H9 (cell line): ENCODE measurements around the gene PTGER4. TPM values are rescaled to one million over a fixed set of nuclear protein-coding genes. Genes with fewer than 3 reads are reported as not detected.

Source experiments
- DNase-seq: peaks from one replicate; pipeline ENCODE4 v3.0.0-alpha.2; 2017
- H2AFZ ChIP-seq: one replicate; pipeline ENCODE4 v1.6.1; 2013; ENCODE audit warnings: mild to moderate bottlenecking, low read length, control low read depth, moderate library complexity
- H2AK5ac ChIP-seq: 2 replicates; pipeline ENCODE4 v1.6.1; 2013; ENCODE audit warnings: low read length, control low read depth, mixed read lengths; ENCODE audit not compliant: insufficient read length
- H2BK120ac ChIP-seq: one replicate; pipeline ENCODE4 v1.6.1; 2013; ENCODE audit warnings: low read depth, mild to moderate bottlenecking, low read length, control low read depth, inconsistent platforms; ENCODE audit not compliant: poor library complexity, severe bottlenecking
- H2BK12ac ChIP-seq: 2 replicates; pipeline ENCODE4 v1.6.1; 2013; ENCODE audit warnings: low read length, control low read depth, mixed read lengths, low read depth; ENCODE audit not compliant: insufficient read length
- H2BK15ac ChIP-seq: 2 replicates; pipeline ENCODE4 v1.6.1; 2013; ENCODE audit warnings: low read depth, low read length, control low read depth
- H2BK20ac ChIP-seq: one replicate; pipeline ENCODE4 v1.6.1; 2013; ENCODE audit warnings: low read depth, mild to moderate bottlenecking, low read length, control low read depth, inconsistent platforms; ENCODE audit not compliant: poor library complexity, severe bottlenecking
- H2BK5ac ChIP-seq: 2 replicates; pipeline ENCODE4 v1.6.1; 2013; ENCODE audit warnings: low read length, control low read depth, mixed read lengths; ENCODE audit not compliant: insufficient read length
- H3K14ac ChIP-seq: 2 replicates; pipeline ENCODE4 v1.6.1; 2013; ENCODE audit warnings: low read length, control low read depth; ENCODE audit not compliant: insufficient read depth
- H3K18ac ChIP-seq: 2 replicates; pipeline ENCODE4 v1.6.1; 2013; ENCODE audit warnings: low read depth, mild to moderate bottlenecking, mixed read lengths, low read length, control low read depth; ENCODE audit not compliant: insufficient read length
- H3K23ac ChIP-seq: 2 replicates; pipeline ENCODE4 v1.6.1; 2013; ENCODE audit warnings: low read length, control low read depth, mixed read lengths, low read depth; ENCODE audit not compliant: insufficient read length
- H3K23me2 ChIP-seq: 2 replicates; pipeline ENCODE4 v1.6.1; 2013; ENCODE audit warnings: low read depth, mild to moderate bottlenecking, mixed read lengths, low read length, control low read depth; ENCODE audit not compliant: insufficient read length, poor library complexity, severe bottlenecking
- H3K27ac ChIP-seq: 2 replicates; pipeline ENCODE4 v1.5.1; 2013; ENCODE audit warnings: low read length, control low read depth, mixed read lengths, low read depth; ENCODE audit not compliant: insufficient read length
- H3K27me3 ChIP-seq: 2 replicates; pipeline ENCODE4 v1.6.1; 2013; ENCODE audit warnings: low read length, control low read depth, inconsistent platforms; ENCODE audit not compliant: insufficient read depth
- H3K4ac ChIP-seq: 2 replicates; pipeline ENCODE4 v1.6.1; 2013; ENCODE audit warnings: low read depth, mild to moderate bottlenecking, control low read depth, inconsistent platforms, low read length, moderate library complexity
- H3K4me1 ChIP-seq: 2 replicates; pipeline ENCODE4 v1.6.1; 2013; ENCODE audit warnings: low read length, control low read depth, inconsistent platforms; ENCODE audit not compliant: insufficient read depth
- H3K4me2 ChIP-seq: 2 replicates; pipeline ENCODE4 v1.6.1; 2013; ENCODE audit warnings: low read length, control low read depth, mixed read lengths; ENCODE audit not compliant: insufficient read length, insufficient read depth
- H3K56ac ChIP-seq: 2 replicates; pipeline ENCODE4 v1.6.1; 2013; ENCODE audit warnings: low read depth, mild to moderate bottlenecking, mixed read lengths, low read length, control low read depth; ENCODE audit not compliant: insufficient read length
- H3K79me1 ChIP-seq: 2 replicates; pipeline ENCODE4 v1.6.1; 2013; ENCODE audit warnings: low read depth, mild to moderate bottlenecking, moderate library complexity, low read length, control low read depth, inconsistent platforms; ENCODE audit not compliant: insufficient read depth, poor library complexity, severe bottlenecking
- H3K79me2 ChIP-seq: 2 replicates; pipeline ENCODE4 v1.6.1; 2013; ENCODE audit warnings: low read length, control low read depth, inconsistent platforms; ENCODE audit not compliant: insufficient read depth
- H3K9ac ChIP-seq: 2 replicates; pipeline ENCODE4 v1.6.1; 2013; ENCODE audit warnings: low read length, control low read depth, mixed read lengths; ENCODE audit not compliant: insufficient read length; ENCODE audit errors: extremely low read depth
- H3K9me3 ChIP-seq: one replicate; pipeline ENCODE4 v1.6.1; 2013; ENCODE audit warnings: low read depth, low read length, inconsistent platforms; ENCODE audit not compliant: control insufficient read depth
- H3T11ph ChIP-seq: one replicate; pipeline ENCODE4 v1.6.1; 2013; ENCODE audit warnings: mild to moderate bottlenecking, low read length, control low read depth, inconsistent platforms
- H4K20me1 ChIP-seq: one replicate; pipeline ENCODE4 v1.6.1; 2013; ENCODE audit not compliant: control insufficient read depth, insufficient read length, insufficient read depth
- H4K5ac ChIP-seq: 2 replicates; pipeline ENCODE4 v1.6.1; 2013; ENCODE audit warnings: low read depth, mild to moderate bottlenecking, mixed read lengths, low read length, control low read depth; ENCODE audit not compliant: insufficient read length
- H4K8ac ChIP-seq: replicated peaks from 2 replicates; pipeline ENCODE4 v1.6.1; 2013; ENCODE audit warnings: low read length, control low read depth, mixed read lengths, low read depth; ENCODE audit not compliant: insufficient read length
- H4K91ac ChIP-seq: 2 replicates; pipeline ENCODE4 v1.6.1; 2013; ENCODE audit warnings: low read depth, mild to moderate bottlenecking, moderate library complexity, mixed read lengths, low read length, control low read depth; ENCODE audit not compliant: insufficient read length
- H3K27ac Mint-ChIP-seq, 3 experiments: 2 replicates in 2 of 3; 3 replicates in 1 of 3; pipeline ENCODE4 v1.8.0; 2020 to 2021; ENCODE audit warnings: mixed read lengths in 3 of 3, mild to moderate bottlenecking in 1 of 3, moderate library complexity in 1 of 3
- H3K27me3 Mint-ChIP-seq: 2 replicates; pipeline ENCODE4 v1.8.0; 2021; ENCODE audit warnings: low read depth, mild to moderate bottlenecking, moderate library complexity, mixed read lengths
- H3K36me3 Mint-ChIP-seq, 3 experiments: 2 replicates in 2 of 3; 3 replicates in 1 of 3; pipeline ENCODE4 v1.8.0; 2020 to 2021; ENCODE audit warnings: low read depth in 3 of 3, mixed read lengths in 3 of 3; ENCODE audit not compliant: insufficient read depth in 1 of 3
- H3K4me1 Mint-ChIP-seq, 2 experiments: 2 replicates each; pipeline ENCODE4 v1.8.0; 2020; ENCODE audit warnings: mixed read lengths in 2 of 2
- H3K4me3 Mint-ChIP-seq, 2 experiments: 2 replicates in 1 of 2; 3 replicates in 1 of 2; pipeline ENCODE4 v1.8.0; 2020 to 2021; ENCODE audit warnings: mild to moderate bottlenecking in 2 of 2, mixed read lengths in 2 of 2, moderate library complexity in 1 of 2
- H3K9me3 Mint-ChIP-seq, 2 experiments: 2 replicates in 1 of 2; 3 replicates in 1 of 2; pipeline ENCODE4 v1.8.0; 2020; ENCODE audit warnings: mild to moderate bottlenecking in 2 of 2, mixed read lengths in 2 of 2, moderate library complexity in 1 of 2
- total RNA-seq: library from RNA; stranded (reverse); gene quantifications from 2 replicates; pipeline ENCODE4 v1.2.1, GENCODE V29; 2021
- TF ChIP-seq, protein P1 (sequence below): fragments of 200-600 bp; sonication (generic); conservative IDR thresholded peaks from 3 replicates; pipeline ENCODE4 v1.8.0; 2021; ENCODE audit warnings: antibody characterized with exemption, mild to moderate bottlenecking

Gene PTGER4
- total RNA-seq, 1 experiment from 2014 or later: 0.35 TPM

DNA sequence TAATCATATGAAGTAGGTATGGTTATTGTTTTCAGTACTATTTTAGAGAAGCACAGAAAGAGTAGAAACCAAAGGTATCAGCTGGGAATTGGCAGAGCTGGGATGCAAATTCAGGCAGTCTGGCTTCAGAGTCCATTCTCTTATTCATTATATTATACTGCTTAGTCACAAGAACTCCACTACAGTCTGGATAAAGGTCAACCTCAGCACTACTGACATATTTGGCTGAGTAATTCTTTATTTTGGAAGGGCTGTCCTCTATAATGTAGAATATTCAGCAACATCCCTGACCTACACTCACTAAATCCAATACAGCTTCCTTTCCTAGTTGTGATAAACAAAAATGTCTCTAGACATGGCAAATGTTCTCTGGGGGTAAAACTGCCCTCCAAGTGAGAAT lies 37.6 kb downstream of the PTGER4 start:
- no peaks in the 10 kb centered on the region; the same call in 1 of the 2 replicates for H3K27me3 Mint-ChIP-seq
- Histone ChIP-seq H3K14ac (no peak overlapping the region), H3K9ac (no peak overlapping the region), H2BK5ac (no peak overlapping the region), H3K4ac (no peak overlapping the region), H3K9me3 (no peaks in the 10 kb centered on the region), H3K23me2 (no peaks in the 10 kb centered on the region), H3K27ac (no peak overlapping the region), H2BK15ac (no peak overlapping the region), H2BK20ac (no peak overlapping the region), H3K27me3 (no peaks in the 10 kb centered on the region), H3K18ac (no peak overlapping the region), H4K20me1 (no peaks in the 10 kb centered on the region), H3T11ph (no peak overlapping the region), H4K5ac (no peak overlapping the region), H4K91ac (no peak overlapping the region), H2AFZ (no peak overlapping the region), H2BK12ac (no peak overlapping the region), H3K23ac (no peak overlapping the region), H2BK120ac (no peak overlapping the region), H3K4me2 (no peak overlapping the region), H3K4me1 (no peaks in the 10 kb centered on the region), H3K56ac (no peak overlapping the region), H3K79me2 (no peaks in the 10 kb centered on the region), H2AK5ac (no peak overlapping the region), H3K79me1 (no peaks in the 10 kb centered on the region), H4K8ac (no peak overlapping the region)
- TF ChIP-seq, protein P1, sequence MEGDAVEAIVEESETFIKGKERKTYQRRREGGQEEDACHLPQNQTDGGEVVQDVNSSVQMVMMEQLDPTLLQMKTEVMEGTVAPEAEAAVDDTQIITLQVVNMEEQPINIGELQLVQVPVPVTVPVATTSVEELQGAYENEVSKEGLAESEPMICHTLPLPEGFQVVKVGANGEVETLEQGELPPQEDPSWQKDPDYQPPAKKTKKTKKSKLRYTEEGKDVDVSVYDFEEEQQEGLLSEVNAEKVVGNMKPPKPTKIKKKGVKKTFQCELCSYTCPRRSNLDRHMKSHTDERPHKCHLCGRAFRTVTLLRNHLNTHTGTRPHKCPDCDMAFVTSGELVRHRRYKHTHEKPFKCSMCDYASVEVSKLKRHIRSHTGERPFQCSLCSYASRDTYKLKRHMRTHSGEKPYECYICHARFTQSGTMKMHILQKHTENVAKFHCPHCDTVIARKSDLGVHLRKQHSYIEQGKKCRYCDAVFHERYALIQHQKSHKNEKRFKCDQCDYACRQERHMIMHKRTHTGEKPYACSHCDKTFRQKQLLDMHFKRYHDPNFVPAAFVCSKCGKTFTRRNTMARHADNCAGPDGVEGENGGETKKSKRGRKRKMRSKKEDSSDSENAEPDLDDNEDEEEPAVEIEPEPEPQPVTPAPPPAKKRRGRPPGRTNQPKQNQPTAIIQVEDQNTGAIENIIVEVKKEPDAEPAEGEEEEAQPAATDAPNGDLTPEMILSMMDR: no peak
- peaks cover 14 to 16% of the 10 kb centered on the region in 2 experiments for H3K9me3 Mint-ChIP-seq
- no peak overlapping the region for H3K4me3 Mint-ChIP-seq
- no peaks in the 10 kb centered on the region for H3K4me1 Mint-ChIP-seq
- H3K27ac Mint-ChIP-seq: no peak overlapping the region
- no peak for DNase-seq
- peaks cover 18 to 20% (median 18%) of the 10 kb centered on the region in 3 experiments for H3K36me3 Mint-ChIP-seq
